HUES48 (cell line): Measurements from ENCODE around the gene RAPGEF5.
A peak's percentile ranks its signal among the peaks of the same experiment; 100 is the strongest.

ENCODE experiments used
- H3K27ac ChIP-seq: one replicate; pipeline ENCODE4 v1.7.0; 2013; ENCODE audit warnings: low read depth, low read length, inconsistent platforms
- H3K27me3 ChIP-seq: 2 replicates; pipeline ENCODE4 v1.6.1; 2013; ENCODE audit warnings: mild to moderate bottlenecking, low read length; ENCODE audit not compliant: control insufficient read depth, insufficient read depth
- H3K36me3 ChIP-seq: 2 replicates; pipeline ENCODE4 v1.6.1; 2013; ENCODE audit warnings: low read length; ENCODE audit not compliant: control insufficient read depth, insufficient read depth
- H3K4me1 ChIP-seq: 2 replicates; pipeline ENCODE4 v1.6.1; 2013; ENCODE audit warnings: mild to moderate bottlenecking, low read length; ENCODE audit not compliant: control insufficient read depth, insufficient read depth
- H3K4me3 ChIP-seq: 2 replicates; pipeline ENCODE4 v1.5.1; 2013; ENCODE audit warnings: mild to moderate bottlenecking, low read depth, low read length
- H3K9ac ChIP-seq: 2 replicates; pipeline ENCODE4 v1.6.1; 2013; ENCODE audit warnings: mild to moderate bottlenecking, low read depth, low read length, moderate library complexity
- H3K9me3 ChIP-seq: 2 replicates; pipeline ENCODE4 v1.6.1; 2013; ENCODE audit warnings: low read length; ENCODE audit not compliant: control insufficient read depth, insufficient read depth

RAPGEF5 gene

GRCh38 chr7:22357311-22358175, 589 bp upstream of the RAPGEF5 start:
- peaks cover 22% of the 10 kb centered on the region for H3K27me3 ChIP-seq
- no peaks in the 10 kb centered on the region for H3K36me3 ChIP-seq
- H3K9ac ChIP-seq = no peak overlapping the region
- H3K4me3 ChIP-seq = peak overlapping the region; percentile 65
- H3K4me1 ChIP-seq = peaks cover 14% of the 10 kb centered on the region
- H3K27ac ChIP-seq = peak overlapping the region; percentile 33
- no peaks in the 10 kb centered on the region for H3K9me3 ChIP-seq

DNA sequence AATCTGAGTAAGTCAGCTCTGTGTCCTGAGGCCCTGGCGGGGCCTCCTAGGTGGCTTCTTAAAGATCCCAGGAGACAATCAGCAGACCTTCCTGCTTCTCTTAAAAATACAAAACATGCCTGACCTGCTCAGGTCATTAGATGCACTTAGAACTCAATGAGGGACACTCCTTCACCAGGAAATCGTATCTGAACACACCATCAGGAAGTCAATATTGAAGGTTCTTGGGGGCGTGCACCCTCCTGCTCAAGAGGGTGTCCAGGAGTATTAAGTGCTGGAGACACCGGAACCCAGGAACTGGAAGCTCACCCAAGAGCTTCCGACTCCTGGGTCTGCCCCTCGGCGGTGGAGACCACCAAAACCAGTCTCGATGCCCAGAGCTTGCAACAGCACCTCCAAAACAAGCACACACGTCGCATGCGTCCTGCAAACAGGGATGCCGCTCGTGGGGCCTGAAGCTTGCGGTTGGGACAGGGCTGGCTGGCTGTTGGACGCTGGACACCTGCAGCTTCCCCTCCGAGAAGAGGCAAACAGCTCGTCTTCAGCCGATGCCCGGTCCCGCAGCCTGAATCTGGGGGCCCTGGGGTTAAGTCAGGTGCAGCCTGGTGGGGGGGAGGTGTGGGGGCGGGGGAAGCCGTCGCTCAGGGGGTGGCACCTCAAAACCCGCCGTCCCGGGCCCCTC, 803 bp downstream of the RAPGEF5 start:
- Histone ChIP-seq H3K9ac (no peak overlapping the region), H3K36me3 (no peaks in the 10 kb centered on the region), H3K27ac (no peak overlapping the region), H3K9me3 (no peaks in the 10 kb centered on the region), H3K4me1 (peaks cover 21% of the 10 kb centered on the region), H3K27me3 (peaks cover 22% of the 10 kb centered on the region), H3K4me3 (peak overlapping the region; percentile 65)

- Histone ChIP-seq H3K9ac (no peak overlapping the region), H3K27ac (no peak overlapping the region), H3K4me3 (peak overlapping the region; percentile 65), H3K9me3 (no peaks in the 10 kb centered on the region), H3K4me1 (peaks cover 27% of the 10 kb centered on the region), H3K36me3 (no peaks in the 10 kb centered on the region), H3K27me3 (peaks cover 22% of the 10 kb centered on the region)
These were observed 1.3 kb downstream of the RAPGEF5 start for GRCh38 chr7:22355620-22356009.

- no peak overlapping the region for H3K4me3 ChIP-seq
- peaks cover 22% of the 10 kb centered on the region for H3K27me3 ChIP-seq
- no peak overlapping the region for H3K9ac ChIP-seq
- H3K27ac ChIP-seq = no peak overlapping the region
- no peaks in the 10 kb centered on the region for H3K36me3 ChIP-seq
- H3K4me1 ChIP-seq = peaks cover 29% of the 10 kb centered on the region
- no peaks in the 10 kb centered on the region for H3K9me3 ChIP-seq
These were observed 2.5 kb downstream of the RAPGEF5 start for GRCh38 chr7:22354462-22354861.

DNA sequence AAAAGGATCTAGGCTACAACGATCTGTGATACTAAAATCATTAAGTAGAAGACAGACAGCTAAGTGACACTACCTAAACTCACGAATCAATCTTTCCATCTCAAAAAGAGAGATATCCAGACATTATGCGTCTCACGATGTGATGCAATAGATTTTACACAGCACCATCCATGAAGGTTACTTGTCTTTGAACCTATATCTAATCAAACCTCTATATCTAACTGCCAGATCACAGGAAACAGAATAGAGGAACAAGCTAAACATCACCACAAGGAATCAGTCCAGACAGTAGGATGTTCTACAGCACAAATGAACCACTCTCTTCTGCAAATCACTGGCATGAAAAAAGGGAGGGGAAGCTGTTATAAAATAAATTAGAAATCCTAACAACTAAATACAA, 4.1 kb downstream of the RAPGEF5 start:
- no peaks in the 10 kb centered on the region for H3K36me3 ChIP-seq
- H3K9ac ChIP-seq = no peak overlapping the region
- H3K4me3 ChIP-seq = no peak overlapping the region
- peaks cover 13% of the 10 kb centered on the region for H3K27me3 ChIP-seq
- H3K4me1 ChIP-seq = peaks cover 29% of the 10 kb centered on the region
- H3K27ac ChIP-seq = no peak overlapping the region
- H3K9me3 ChIP-seq = no peaks in the 10 kb centered on the region

- H3K9me3 ChIP-seq = no peaks in the 10 kb centered on the region
- H3K9ac ChIP-seq = no peak overlapping the region
- no peak overlapping the region for H3K27ac ChIP-seq
- no peaks in the 10 kb centered on the region for H3K36me3 ChIP-seq
- peaks cover 25% of the 10 kb centered on the region for H3K4me1 ChIP-seq
- H3K27me3 ChIP-seq = peaks cover 6% of the 10 kb centered on the region; the same call in 1 of the 2 replicates
- H3K4me3 ChIP-seq = no peak overlapping the region
These were observed 5.1 kb downstream of the RAPGEF5 start for GRCh38 chr7:22351878-22352277.

DNA sequence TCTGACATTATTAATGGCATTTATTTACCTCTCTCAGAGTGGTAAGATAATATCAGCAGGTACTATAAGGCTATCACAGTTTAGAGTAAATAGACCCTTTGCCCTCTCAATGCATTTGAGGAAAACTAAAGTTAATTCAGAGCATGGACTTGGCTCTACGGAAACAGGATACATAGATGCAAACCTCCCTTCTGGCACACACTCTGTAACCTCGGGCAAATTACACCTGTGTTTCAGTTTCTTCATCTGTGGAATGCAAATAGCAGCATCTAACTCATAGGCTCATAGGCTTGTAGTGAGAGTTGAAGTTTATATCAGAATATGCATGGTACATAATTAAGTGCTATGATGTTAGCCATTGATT, 5.6 kb downstream of the RAPGEF5 start:
- H3K27ac ChIP-seq = no peak overlapping the region
- H3K4me3 ChIP-seq = no peak overlapping the region

GRCh38 chr7:22350466-22351328, 6.3 kb downstream of the RAPGEF5 start:
- H3K9me3 ChIP-seq = no peaks in the 10 kb centered on the region
- H3K4me1 ChIP-seq = peaks cover 20% of the 10 kb centered on the region; the same call in 1 of the 2 replicates
- H3K4me3 ChIP-seq = no peak overlapping the region
- H3K27ac ChIP-seq = no peak overlapping the region
- H3K9ac ChIP-seq = no peak overlapping the region
- H3K36me3 ChIP-seq = no peaks in the 10 kb centered on the region
- no peaks in the 10 kb centered on the region for H3K27me3 ChIP-seq

More for the DNA sequence above, 5.6 kb downstream of the RAPGEF5 start:
- H3K27me3 ChIP-seq = peaks cover 5% of the 10 kb centered on the region; the same call in 1 of the 2 replicates
- peaks cover 25% of the 10 kb centered on the region for H3K4me1 ChIP-seq
- H3K9me3 ChIP-seq = no peaks in the 10 kb centered on the region
- no peak overlapping the region for H3K9ac ChIP-seq
- no peaks in the 10 kb centered on the region for H3K36me3 ChIP-seq

GRCh38 chr7:22348379-22348778, 8.6 kb downstream of the RAPGEF5 start:
- Histone ChIP-seq H3K27me3 (no peaks in the 10 kb centered on the region), H3K9ac (no peak overlapping the region), H3K4me1 (peaks cover 15% of the 10 kb centered on the region; the same call in 1 of the 2 replicates), H3K36me3 (no peaks in the 10 kb centered on the region), H3K27ac (no peak overlapping the region), H3K9me3 (no peaks in the 10 kb centered on the region), H3K4me3 (no peak overlapping the region)

DNA sequence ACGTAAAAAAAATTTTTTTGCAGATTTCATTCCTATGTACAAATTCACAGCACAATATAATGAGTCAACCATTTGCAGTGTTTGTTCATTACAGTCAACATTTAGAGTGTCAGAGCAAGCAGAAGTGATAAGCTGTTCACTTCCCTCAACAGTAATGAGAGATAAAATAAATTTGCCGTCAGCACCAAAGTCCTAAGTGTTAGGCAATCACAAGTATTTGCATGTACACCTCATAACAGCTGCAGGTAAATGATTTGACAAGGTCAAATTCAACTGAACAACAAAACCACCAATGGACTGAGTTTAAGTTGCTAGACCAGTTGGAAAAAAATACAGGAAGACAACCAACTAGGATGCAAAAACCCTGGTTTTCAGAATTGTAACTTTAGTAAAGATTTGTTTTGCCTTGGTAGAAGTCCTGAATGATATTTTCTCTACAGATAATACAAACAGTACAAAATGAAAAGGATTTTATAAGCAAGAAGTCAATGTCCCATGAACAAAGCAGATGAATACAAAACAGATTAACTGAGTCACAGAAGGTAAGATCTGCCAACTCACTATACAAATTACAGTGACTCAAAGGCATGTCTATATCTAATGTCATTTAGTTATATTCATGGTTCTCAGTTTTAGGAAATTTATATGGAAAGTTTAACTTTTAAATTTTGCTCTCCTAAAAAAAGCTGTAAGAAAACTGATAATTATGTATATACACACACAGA, 10.4 kb downstream of the RAPGEF5 start:
- no peaks in the 10 kb centered on the region for H3K27me3 ChIP-seq
- H3K9ac ChIP-seq = no peak overlapping the region
- H3K4me1 ChIP-seq = peaks cover 20% of the 10 kb centered on the region
- no peak overlapping the region for H3K27ac ChIP-seq
- no peak overlapping the region for H3K4me3 ChIP-seq
- no peaks in the 10 kb centered on the region for H3K36me3 ChIP-seq
- H3K9me3 ChIP-seq = 0 out of 2 replicates have a peak, but pooled peaks cover 2% of the 10 kb centered on the region
